ENCODE results near the gene ADAM12.
"Not testable (repeated sequence)": the region's sequence is repeated elsewhere in the genome, so short reads cannot be mapped to it uniquely, and the experiment has no call there.

The ADAM12 gene

GRCh38 chr10:126259760-126260479 is 128.4 kb downstream of the ADAM12 start:
- no peak for DNase-seq

- no peak for DNase-seq
These were observed 131.4 kb downstream of the ADAM12 start for GRCh38 chr10:126256864-126257263.

- DNase-seq = no peak
These were observed 133.0 kb downstream of the ADAM12 start for GRCh38 chr10:126255313-126255712.

- no peak for DNase-seq
These were observed 134.7 kb downstream of the ADAM12 start for GRCh38 chr10:126253611-126253998.

- DNase-seq = no peak
These were observed 135.2 kb downstream of the ADAM12 start for GRCh38 chr10:126252884-126253610.

- DNase-seq = no peak
These were observed 136.4 kb downstream of the ADAM12 start for GRCh38 chr10:126251778-126252407.

GRCh38 chr10:126250527-126251310 is 137.6 kb downstream of the ADAM12 start:
- DNase-seq = no peak

GRCh38 chr10:126250045-126250444 is 138.2 kb downstream of the ADAM12 start:
- no peak for DNase-seq

- DNase-seq = no peak
These were observed 140.8 kb downstream of the ADAM12 start for GRCh38 chr10:126247446-126247975.

- not testable (repeated sequence) for DNase-seq
These were observed 141.9 kb downstream of the ADAM12 start for GRCh38 chr10:126246396-126246795.

- DNase-seq = no peak
These were observed 142.8 kb downstream of the ADAM12 start for GRCh38 chr10:126245501-126245900.

- no peak for DNase-seq
These were observed 144.3 kb downstream of the ADAM12 start for GRCh38 chr10:126243971-126244370.

GRCh38 chr10:126243306-126243705 is 145.0 kb downstream of the ADAM12 start:
- no peak for DNase-seq

GRCh38 chr10:126242397-126243260 is 145.6 kb downstream of the ADAM12 start:
- DNase-seq = no peak

GRCh38 chr10:126240483-126240882 is 147.8 kb downstream of the ADAM12 start:
- no peak for DNase-seq

- DNase-seq = no peak
These were observed 148.4 kb downstream of the ADAM12 start for GRCh38 chr10:126239844-126240243.

- no peak for DNase-seq
These were observed 152.1 kb downstream of the ADAM12 start for GRCh38 chr10:126235979-126236851.

GRCh38 chr10:126235091-126235978 is 152.9 kb downstream of the ADAM12 start:
- no peak for DNase-seq

- DNase-seq = no peak
These were observed 153.6 kb downstream of the ADAM12 start for GRCh38 chr10:126234630-126235029.

Measured in activated CD4-positive, alpha-beta T cell treated with anti-CD3 and anti-CD28 coated beads, Interleukin-2, amount 50 U/mL, for 48 hours (primary cell).